Effector CD8-positive, alpha-beta T cell (primary cell): ENCODE results near the gene RASSF5.

Experiments
- DNase-seq: peaks from one replicate; lab custom pipeline; 2025; lab: John Stamatoyannopoulos, UW

Gene RASSF5

GRCh38 chr1:206497363-206497762, 10.0 kb upstream of the RASSF5 start:
- no peak for DNase-seq

- no peak for DNase-seq
Measured at GRCh38 chr1:206497774-206498173, 9.6 kb upstream of the RASSF5 start.

GRCh38 chr1:206498685-206499084, 8.6 kb upstream of the RASSF5 start:
- no peak for DNase-seq

GRCh38 chr1:206500046-206500445, 7.3 kb upstream of the RASSF5 start:
- no peak for DNase-seq

- DNase-seq = no peak
Measured at GRCh38 chr1:206501881-206502280, 5.5 kb upstream of the RASSF5 start.

GRCh38 chr1:206502403-206502802, 4.9 kb upstream of the RASSF5 start:
- DNase-seq = no peak

- no peak for DNase-seq
Measured at GRCh38 chr1:206502812-206503211, 4.5 kb upstream of the RASSF5 start.

- DNase-seq = no peak
Measured at GRCh38 chr1:206503591-206504362, 3.6 kb upstream of the RASSF5 start.

GRCh38 chr1:206504363-206504713, 3.0 kb upstream of the RASSF5 start:
- DNase-seq = no peak

GRCh38 chr1:206505702-206506355, 1.5 kb upstream of the RASSF5 start:
- DNase-seq = no peak

- DNase-seq = no peak
Measured at GRCh38 chr1:206506405-206507283, 687 bp upstream of the RASSF5 start.

GRCh38 chr1:206508130-206508889, 979 bp downstream of the RASSF5 start:
- DNase-seq = no peak

GRCh38 chr1:206508956-206509355, 1.6 kb downstream of the RASSF5 start:
- no peak for DNase-seq

GRCh38 chr1:206509612-206510257, 2.4 kb downstream of the RASSF5 start:
- DNase-seq = no peak

GRCh38 chr1:206510371-206510770, 3.0 kb downstream of the RASSF5 start:
- DNase-seq = no peak

- DNase-seq = no peak
Measured at GRCh38 chr1:206511362-206512057, 4.2 kb downstream of the RASSF5 start.

- DNase-seq = no peak
Measured at GRCh38 chr1:206512058-206512850, 4.9 kb downstream of the RASSF5 start.

- DNase-seq = no peak
Measured at GRCh38 chr1:206512851-206513180, 5.5 kb downstream of the RASSF5 start.

GRCh38 chr1:206513312-206514111, 6.2 kb downstream of the RASSF5 start:
- no peak for DNase-seq
